Mucosa of gallbladder (tissue), 1 donor: ENCODE results near the gene LETMD1. TPM values are rescaled to one million over a fixed set of nuclear protein-coding genes. Genes with fewer than 3 reads are reported as not detected.
"Not testable (repeated sequence)": the region's sequence is repeated elsewhere in the genome, so short reads cannot be mapped to it uniquely, and the experiment has no call there.

ENCODE experiments used
- DNase-seq: peaks from one replicate; pipeline ENCODE4 v3.0.0-alpha.2; 2020; ENCODE audit warnings: low spot score
- total RNA-seq: library from RNA; stranded (reverse); gene quantifications from one replicate; pipeline ENCODE4 v1.2.1, GENCODE V29; 2021
- donor health status: DM: no; HTN: no; CAD: no.

LETMD1 gene
- total RNA-seq = 64.0 TPM

GRCh38 chr12:51047655-51048540 lies at the start of gene LETMD1:
TSS of gene LETMD1 (plus strand) at chr12:51048327. CDS start at chr12:51048357, 30 bp downstream.
- DNase-seq = peak; percentile 97

GRCh38 chr12:50999093-50999492 lies 49.0 kb upstream of the LETMD1 start:
- DNase-seq = no peak

GRCh38 chr12:51000245-51000644 lies 47.9 kb upstream of the LETMD1 start:
- no peak for DNase-seq

GRCh38 chr12:51001799-51002198 lies 46.3 kb upstream of the LETMD1 start:
- DNase-seq = no peak

- no peak for DNase-seq
These were observed 43.6 kb upstream of the LETMD1 start for GRCh38 chr12:51004504-51004903.

- no peak for DNase-seq
These were observed 43.1 kb upstream of the LETMD1 start for GRCh38 chr12:51005030-51005429.

- no peak for DNase-seq
These were observed 42.5 kb upstream of the LETMD1 start for GRCh38 chr12:51005671-51006070.

GRCh38 chr12:51008329-51009055 lies 39.6 kb upstream of the LETMD1 start:
- DNase-seq = no peak

GRCh38 chr12:51009056-51009440 lies 39.1 kb upstream of the LETMD1 start:
- peak; percentile 66 for DNase-seq

GRCh38 chr12:51011955-51012354 lies 36.2 kb upstream of the LETMD1 start:
- DNase-seq = no peak

GRCh38 chr12:51012570-51013236 lies 35.4 kb upstream of the LETMD1 start:
- no peak for DNase-seq

- DNase-seq = no peak
These were observed 34.7 kb upstream of the LETMD1 start for GRCh38 chr12:51013441-51013840.

GRCh38 chr12:51014467-51014866 lies 33.7 kb upstream of the LETMD1 start:
- not testable (repeated sequence) for DNase-seq

- no peak for DNase-seq
These were observed 30.7 kb upstream of the LETMD1 start for GRCh38 chr12:51017452-51017851.

- no peak for DNase-seq
These were observed 29.2 kb upstream of the LETMD1 start for GRCh38 chr12:51018956-51019355.

- DNase-seq = no peak
These were observed 28.2 kb upstream of the LETMD1 start for GRCh38 chr12:51019927-51020326.

- DNase-seq = no peak
These were observed 27.5 kb upstream of the LETMD1 start for GRCh38 chr12:51020448-51021182.

GRCh38 chr12:51021694-51022093 lies 26.4 kb upstream of the LETMD1 start:
- DNase-seq = no peak

- DNase-seq = no peak
These were observed 24.3 kb upstream of the LETMD1 start for GRCh38 chr12:51023625-51024382.

- DNase-seq = no peak
These were observed 22.7 kb upstream of the LETMD1 start for GRCh38 chr12:51025338-51025835.
